Activated CD8-positive, alpha-beta memory T cell treated with anti-CD3 and anti-CD28 coated beads, Interleukin-2, amount 50 U/mL, for 24 hours (primary cell): ENCODE data around the gene ERBB2.
A peak's percentile ranks its signal among the peaks of the same experiment; 100 is the strongest.
"Not testable (repeated sequence)": the region's sequence is repeated elsewhere in the genome, so short reads cannot be mapped to it uniquely, and the experiment has no call there.

Experiments
- DNase-seq: peaks from one replicate; pipeline ENCODE4 v3.0.0-alpha.2; 2020; ENCODE audit errors: extremely low read depth

The ERBB2 gene

GRCh38 chr17:39725923-39726322 is 26.1 kb downstream of the ERBB2 start:
- not testable (repeated sequence) for DNase-seq

- no peak for DNase-seq
Observed at GRCh38 chr17:39726617-39727016, 26.8 kb downstream of the ERBB2 start.

DNA sequence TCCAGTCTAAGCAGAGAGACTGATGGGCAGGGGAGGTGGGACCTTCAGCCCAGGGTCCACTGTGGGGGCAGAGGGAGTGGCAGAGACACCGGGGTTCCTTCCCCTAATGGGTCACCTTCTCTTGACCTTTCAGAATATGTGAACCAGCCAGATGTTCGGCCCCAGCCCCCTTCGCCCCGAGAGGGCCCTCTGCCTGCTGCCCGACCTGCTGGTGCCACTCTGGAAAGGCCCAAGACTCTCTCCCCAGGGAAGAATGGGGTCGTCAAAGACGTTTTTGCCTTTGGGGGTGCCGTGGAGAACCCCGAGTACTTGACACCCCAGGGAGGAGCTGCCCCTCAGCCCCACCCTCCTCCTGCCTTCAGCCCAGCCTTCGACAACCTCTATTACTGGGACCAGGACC is 27.7 kb downstream of the ERBB2 start:
- DNase-seq, result no peak

DNA sequence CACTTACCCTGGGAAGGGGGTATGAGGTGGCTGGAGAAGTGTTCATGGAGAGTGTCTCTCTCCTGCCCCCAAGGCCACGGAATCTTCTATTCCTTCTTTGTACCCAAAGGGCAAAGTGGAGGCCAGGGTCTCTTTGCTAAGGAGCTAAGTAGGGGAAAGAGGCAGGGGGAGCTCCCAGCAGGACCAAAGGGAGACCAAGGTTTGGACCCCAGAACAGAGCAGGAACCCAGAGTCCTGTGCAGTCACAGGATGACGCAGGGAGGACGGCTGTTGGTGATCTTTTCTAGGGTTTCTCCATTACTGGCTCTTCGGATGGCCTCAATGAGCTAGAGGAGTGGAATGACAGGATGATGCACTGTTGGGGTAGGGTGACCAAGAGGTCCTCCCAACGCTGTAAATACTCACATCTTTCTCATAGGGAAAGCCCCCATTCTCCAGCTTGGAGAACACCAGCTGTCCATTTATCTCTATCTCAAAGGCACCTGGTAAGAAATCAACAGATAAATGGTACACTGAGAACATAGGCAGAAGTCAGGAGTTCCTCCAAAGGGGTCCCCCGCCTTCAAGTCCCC is 29.5 kb downstream of the ERBB2 start:
- no peak for DNase-seq

DNA sequence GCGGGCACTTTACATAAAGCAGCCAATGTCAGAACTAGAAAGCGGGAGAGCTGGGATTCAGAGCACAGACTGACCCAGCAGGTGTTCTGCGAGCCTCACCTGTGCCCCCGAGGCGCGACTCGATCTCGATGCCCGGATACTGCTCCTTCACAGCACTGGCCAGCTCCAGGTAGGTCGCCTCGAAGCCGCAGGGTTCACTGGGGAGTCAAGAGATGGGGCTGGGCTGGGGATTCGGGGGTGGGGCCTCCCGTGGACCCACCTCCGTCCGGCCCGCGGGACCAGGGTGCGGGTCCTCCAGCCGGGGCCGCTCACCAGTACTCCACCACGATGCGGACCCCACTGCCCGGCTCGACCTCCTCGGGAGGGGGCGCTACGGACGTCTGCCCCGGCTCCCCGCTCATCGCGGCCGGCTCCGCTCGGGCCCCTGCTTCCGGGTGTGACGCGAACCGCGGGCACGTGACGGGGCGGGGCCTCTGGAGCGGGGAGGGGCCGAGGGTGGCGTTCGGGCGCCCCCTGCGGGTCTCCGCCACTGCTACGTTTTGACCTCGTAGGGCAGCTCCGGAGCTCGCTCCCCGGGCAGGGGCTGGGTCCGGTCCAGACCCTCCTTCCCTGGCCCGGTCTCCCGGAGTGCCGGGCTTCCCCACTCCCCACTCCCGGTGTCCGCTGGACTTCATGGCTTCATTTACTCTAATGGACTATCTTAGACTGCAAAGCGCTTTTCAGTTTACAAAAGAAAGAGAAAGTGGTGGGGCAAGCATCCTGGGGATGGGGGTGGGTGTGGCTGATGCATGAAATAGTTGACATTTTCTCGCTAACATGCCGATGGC is 30.4 kb downstream of the ERBB2 start, which contains the start of gene MIEN1:
Gene MIEN1, minus strand, starts transcription at position 438 of the 827 bp plus-strand sequence. Its CDS starts 37 bp downstream, at position 401.
- peak; percentile 72 for DNase-seq

- DNase-seq, result no peak
Observed at GRCh38 chr17:39732586-39732985, 32.7 kb downstream of the ERBB2 start.

DNA sequence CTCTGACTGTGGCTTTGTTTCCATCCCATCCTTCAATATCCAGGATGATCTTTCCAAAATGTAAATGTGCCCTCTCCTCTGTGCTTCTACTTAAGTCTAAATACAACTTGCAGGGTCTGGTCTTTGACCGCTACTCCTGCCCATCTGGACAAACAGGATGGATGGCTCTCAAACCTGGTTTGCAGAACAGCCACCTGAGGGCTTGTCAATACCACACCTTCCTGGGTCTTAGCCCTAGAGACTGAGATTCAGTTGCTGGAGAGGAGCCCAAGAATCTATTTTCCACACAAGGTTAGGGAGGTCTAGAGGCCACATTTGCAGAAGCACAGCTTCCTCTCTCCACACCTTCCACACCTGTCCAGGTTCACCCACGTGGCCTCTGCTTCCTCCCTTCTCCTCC is 36.0 kb downstream of the ERBB2 start:
- no peak for DNase-seq

- no peak for DNase-seq
Observed at GRCh38 chr17:39736319-39737165, 36.7 kb downstream of the ERBB2 start.

- no peak for DNase-seq
Observed at GRCh38 chr17:39737206-39737759, 37.4 kb downstream of the ERBB2 start.

DNA sequence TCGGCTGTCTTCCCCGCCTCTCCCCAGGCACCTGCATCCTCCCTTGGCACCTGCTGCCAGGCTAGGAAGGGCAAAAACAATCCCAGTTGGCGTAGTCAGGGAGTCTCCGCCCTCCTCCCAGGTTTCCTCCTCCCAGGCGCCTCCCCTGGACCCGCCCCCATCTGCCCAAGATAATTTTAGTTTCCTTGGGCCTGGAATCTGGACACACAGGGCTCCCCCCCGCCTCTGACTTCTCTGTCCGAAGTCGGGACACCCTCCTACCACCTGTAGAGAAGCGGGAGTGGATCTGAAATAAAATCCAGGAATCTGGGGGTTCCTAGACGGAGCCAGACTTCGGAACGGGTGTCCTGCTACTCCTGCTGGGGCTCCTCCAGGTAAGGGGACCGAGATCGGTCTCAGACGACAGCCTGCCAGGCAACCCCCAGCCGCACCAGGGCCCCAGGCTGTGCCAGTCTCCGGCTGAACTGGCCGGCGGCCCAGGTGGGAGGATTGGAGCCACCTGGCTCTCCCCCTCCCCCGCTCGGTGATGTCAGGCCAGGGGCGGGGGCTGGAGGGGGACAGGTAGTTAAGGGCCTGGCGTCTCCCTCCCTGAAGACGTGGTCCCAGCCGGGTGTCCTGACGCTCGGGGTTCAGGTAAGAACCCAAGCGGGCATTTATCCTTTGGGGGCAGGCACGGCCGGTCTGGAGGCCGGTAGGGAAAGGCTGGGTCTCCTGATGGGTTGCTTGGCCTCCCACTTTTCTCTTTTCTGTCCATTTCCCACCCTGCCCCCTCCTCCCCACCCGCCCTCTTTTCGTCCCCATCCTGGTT is 38.1 kb downstream of the ERBB2 start, which contains the start of gene GRB7:
Gene GRB7, plus strand, starts transcription at position 179 of the 808 bp plus-strand sequence. CDS start 4,364 bp downstream, outside the sequence.
- no peak for DNase-seq

DNA sequence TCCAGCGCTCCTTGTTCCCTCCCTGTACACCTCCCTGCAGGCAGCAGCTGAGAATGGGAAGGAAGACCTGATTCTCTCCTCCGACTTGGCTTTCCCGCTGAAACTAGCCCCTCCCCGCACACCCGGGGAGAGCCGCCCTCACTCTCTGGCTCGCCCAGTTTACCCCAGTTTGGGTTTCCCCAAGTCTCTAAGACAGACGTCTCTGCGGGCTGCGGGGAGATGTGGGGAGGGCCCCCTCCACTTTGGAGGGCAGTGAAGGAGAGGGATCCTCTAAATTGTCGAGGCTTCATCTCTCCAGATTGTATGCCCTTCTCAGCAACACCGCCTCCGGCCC is 38.7 kb downstream of the ERBB2 start:
- DNase-seq, result peak; percentile 30

GRCh38 chr17:39738983-39739884 is 39.4 kb downstream of the ERBB2 start:
- DNase-seq, result no peak

- no peak for DNase-seq
Observed at GRCh38 chr17:39739885-39740356, 40.1 kb downstream of the ERBB2 start.

- no peak for DNase-seq
Observed at GRCh38 chr17:39740357-39741111, 40.7 kb downstream of the ERBB2 start.

DNA sequence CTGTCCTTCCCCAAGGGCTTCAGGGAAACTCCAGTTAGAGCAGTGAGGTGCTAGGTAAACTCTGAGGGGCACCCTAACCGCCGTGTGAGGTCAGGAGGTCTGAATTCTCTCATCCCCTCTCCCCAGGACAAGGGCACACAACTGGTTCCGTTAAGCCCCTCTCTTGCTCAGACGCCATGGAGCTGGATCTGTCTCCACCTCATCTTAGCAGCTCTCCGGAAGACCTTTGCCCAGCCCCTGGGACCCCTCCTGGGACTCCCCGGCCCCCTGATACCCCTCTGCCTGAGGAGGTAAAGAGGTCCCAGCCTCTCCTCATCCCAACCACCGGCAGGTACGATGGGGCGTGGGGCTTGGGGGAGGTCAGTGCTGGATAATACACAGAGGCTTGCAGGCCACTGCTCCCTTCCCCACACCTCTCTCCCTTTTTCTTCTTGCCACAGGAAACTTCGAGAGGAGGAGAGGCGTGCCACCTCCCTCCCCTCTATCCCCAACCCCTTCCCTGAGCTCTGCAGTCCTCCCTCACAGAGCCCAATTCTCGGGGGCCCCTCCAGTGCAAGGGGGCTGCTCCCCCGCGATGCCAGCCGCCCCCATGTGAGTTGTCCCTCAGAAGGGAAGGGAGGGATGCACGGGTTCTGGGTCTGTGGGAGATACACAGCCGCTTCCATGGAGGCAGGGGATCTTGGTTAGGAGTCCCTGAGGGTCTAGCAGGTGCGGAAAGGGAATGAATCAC is 42.4 kb downstream of the ERBB2 start:
- no peak for DNase-seq

- DNase-seq, result no peak
Observed at GRCh38 chr17:39742856-39743436, 43.1 kb downstream of the ERBB2 start.

GRCh38 chr17:39744075-39744835 is 44.4 kb downstream of the ERBB2 start:
- no peak for DNase-seq
